HepG2 (cell line): ENCODE results near the gene TSG101. TPM values are rescaled to one million over a fixed set of nuclear protein-coding genes. Genes with fewer than 3 reads are reported as not detected.

Experiments
- ATAC-seq: fragments of 200-7000 bp; cut with Tn5 transposase; 3 replicates; pipeline ENCODE4 v1.9.1; 2020; ENCODE audit warnings: mild to moderate bottlenecking, moderate library complexity
- BruUV-seq: library from RNA; stranded (reverse); fragments of 400-500 nt; replicated peaks from 2 replicates; lab custom pipeline; 2021; lab: Mats Ljungman, UMichigan
- CTCF ChIA-PET: fragments of 300-600 bp; formaldehyde crosslinking; extraction: SDS; loops from one replicate; lab custom pipeline; 2021; ENCODE audit warnings: low total read pairs, inconsistent platforms, low intra/inter-chr PET ratio; lab: Yijun Ruan, JAX
- POLR2A ChIA-PET: fragments of 350-600 bp; sonication (Branson Sonifier 250); formaldehyde crosslinking; loops from one replicate; lab custom pipeline; 2020; ENCODE audit warnings: antibody characterized with exemption, inconsistent platforms; lab: Yijun Ruan, JAX
- DNase-seq: peaks from one replicate; pipeline ENCODE4 v3.0.0-alpha.2; 2015; ENCODE audit warnings: low spot score
- FAIRE-seq: peaks from 3 replicates; lab custom pipeline; 2011; peaks lifted over from hg19 to GRCh38; lab: Jason Lieb, UNC
- H2AFZ ChIP-seq: one replicate; pipeline ENCODE4 v1.6.1; 2011; ENCODE audit warnings: low read length, inconsistent platforms
- H3K27ac ChIP-seq: fragments of 300-600 bp; 3 replicates; pipeline ENCODE4 v1.8.0; 2011; ENCODE audit warnings: mixed run types, mild to moderate bottlenecking, mixed read lengths, low read length, inconsistent platforms; ENCODE audit not compliant: insufficient read depth; ENCODE audit errors: extremely low read length
- H3K27me3 ChIP-seq, 2 experiments: fragments of 200-600 bp in 1 of 2; 2 replicates in 1 of 2; 3 replicates in 1 of 2; pipeline versions ENCODE4 v1.6.0 to v1.8.0; 2011; ENCODE audit warnings: low read length in 2 of 2, mild to moderate bottlenecking in 2 of 2, moderate library complexity in 2 of 2, inconsistent platforms in 1 of 2; ENCODE audit not compliant: insufficient read depth in 2 of 2, control insufficient read depth in 1 of 2
- H3K36me3 ChIP-seq, 2 experiments: fragments of 200-600 bp in 1 of 2; replicated peaks in 1 of 2; 2 replicates in 1 of 2; 3 replicates in 1 of 2; pipeline versions ENCODE4 v1.5.1 to v1.8.0; 2011; ENCODE audit warnings: low read length in 2 of 2, inconsistent platforms in 1 of 2; ENCODE audit not compliant: insufficient read depth in 2 of 2, control insufficient read depth in 1 of 2
- H3K4me1 ChIP-seq: 2 replicates; pipeline ENCODE4 v1.5.1; 2012; ENCODE audit warnings: low read length, inconsistent platforms; ENCODE audit not compliant: insufficient read depth
- H3K4me2 ChIP-seq: 2 replicates; pipeline ENCODE4 v1.6.0; 2011; ENCODE audit warnings: low read depth, low read length, inconsistent platforms
- H3K4me3 ChIP-seq, 3 experiments: fragments of 200-600 bp in 1 of 3; sonication (generic), shearing (Covaris generic) in 1 of 3; replicated peaks in 1 of 3; 2 replicates each; pipeline ENCODE4 v1.5.1; 2011 to 2016; ENCODE audit warnings: low read length in 3 of 3, inconsistent platforms in 2 of 3, low read depth in 2 of 3, mild to moderate bottlenecking in 2 of 3, control low read depth in 1 of 3, mixed read lengths in 1 of 3; ENCODE audit not compliant: insufficient read depth in 1 of 3
- H3K79me2 ChIP-seq: one replicate; pipeline ENCODE4 v1.6.1; 2011; ENCODE audit warnings: low read length, inconsistent platforms; ENCODE audit not compliant: insufficient read depth
- H3K9ac ChIP-seq: 2 replicates; pipeline ENCODE4 v1.6.0; 2011; ENCODE audit warnings: mild to moderate bottlenecking, low read depth, low read length, inconsistent platforms; ENCODE audit not compliant: insufficient read depth
- H3K9me3 ChIP-seq: 2 replicates; pipeline ENCODE4 v1.5.1; 2012; ENCODE audit warnings: mild to moderate bottlenecking, low read length
- H4K20me1 ChIP-seq: 2 replicates; pipeline ENCODE4 v1.6.0; 2011; ENCODE audit warnings: inconsistent platforms, mild to moderate bottlenecking, low read length, moderate library complexity; ENCODE audit not compliant: insufficient read depth
- FOXA3 ChIP-seq: IDR thresholded peaks from 2 replicates; pipeline ENCODE4 v1.6.1; 2016; ENCODE audit warnings: missing genetic modification reagents, missing compliant biosample characterization
- RFX1 ChIP-seq: fragments of 450-650 bp; IDR thresholded peaks from 2 replicates; pipeline ENCODE4 v1.6.1; 2017
- SKI ChIP-seq: fragments of 450-650 bp; IDR thresholded peaks from one replicate; pipeline ENCODE4 v1.6.1; 2018; ENCODE audit warnings: mild to moderate bottlenecking; ENCODE audit not compliant: partially characterized antibody
- ZBTB3 ChIP-seq: sonication (generic); formaldehyde crosslinking; IDR thresholded peaks from 2 replicates; pipeline ENCODE4 v1.4.0; 2020; ENCODE audit warnings: low read depth, mild to moderate bottlenecking, moderate library complexity, missing genetic modification reagents, borderline replicate concordance
- ZNF24 ChIP-seq: fragments of 450-650 bp; IDR thresholded peaks from 2 replicates; pipeline ENCODE4 v1.6.1; 2017; ENCODE audit warnings: antibody characterized with exemption, mild to moderate bottlenecking
- ZNF3 ChIP-seq: IDR thresholded peaks from 2 replicates; pipeline ENCODE4 v1.7.0; 2017; ENCODE audit warnings: inconsistent platforms
- WGBS: methylation state at CpG from one replicate; pipeline ENCODE4 v1.1.6; 2017; ENCODE audit warnings: low lambda C conversion rate; 5-methylcytosine and 5-hydroxymethylcytosine counted together
- in situ Hi-C: cut with HindIII; loops from 2 replicates; pipeline ENCODE4 v1.10.0; 2017; ENCODE audit warnings: low pct_unique_long_range_greater_than_20kb; ENCODE audit not compliant: extremely low pct_ligation_motif_present
- intact Hi-C: fragments of 100-400 bp; cut with micrococcal nuclease; formaldehyde crosslinking; loops from one replicate; pipeline ENCODE4 v1.10.0; 2022; ENCODE audit not compliant: unreplicated experiment
- polyA plus RNA-seq, 8 experiments: library from polyadenylated mRNA; depleted of rRNA in 3 of 8; stranded (reverse) in 7 of 8; unstranded in 1 of 8; fragments of >200 nt; fragmentation: Illumina TruSeq in 4 of 8; extraction: Trizol in 4 of 8; gene quantifications; 2 replicates each; pipeline versions ENCODE4 v1.2.1 to v1.2.3, GENCODE V29; 2011 to 2016; ENCODE audit warnings: low read depth in 4 of 8, missing spikeins in 1 of 8, mixed read lengths in 1 of 8; ENCODE audit not compliant: insufficient read depth in 1 of 8
- total RNA-seq, 5 experiments: library from RNA; depleted of rRNA; stranded (reverse); fragments of >200 nt; fragmentation: Illumina TruSeq; extraction: Trizol; gene quantifications; 2 replicates each; pipeline ENCODE4 v1.2.3, GENCODE V29; 2016; ENCODE audit warnings: low read depth in 1 of 5
- TF ChIP-seq, protein P1 (sequence below): sonication (generic); formaldehyde crosslinking; IDR thresholded peaks from 2 replicates; pipeline ENCODE4 v1.4.0; 2020; ENCODE audit warnings: missing genetic modification reagents, borderline replicate concordance
- TF ChIP-seq, protein P2 (sequence below): sonication (generic); formaldehyde crosslinking; conservative IDR thresholded peaks from 2 replicates; pipeline ENCODE4 v1.4.0; 2020; ENCODE audit warnings: missing genetic modification reagents
- TF ChIP-seq, protein P3 (sequence below): IDR thresholded peaks from 2 replicates; pipeline ENCODE4 v1.4.0; 2020; ENCODE audit warnings: mild to moderate bottlenecking, missing genetic modification reagents
- TF ChIP-seq, protein P4 (sequence below): sonication (generic); formaldehyde crosslinking; IDR thresholded peaks from 2 replicates; pipeline ENCODE4 v1.5.1; 2020; ENCODE audit warnings: mild to moderate bottlenecking, missing genetic modification reagents

TSG101 gene
- total and polyA plus RNA-seq, 2 of the 13 experiments (the other 11 are each of a cell fraction or from before 2014, with no cell fraction given), result 69.3 to 206 TPM

DNA sequence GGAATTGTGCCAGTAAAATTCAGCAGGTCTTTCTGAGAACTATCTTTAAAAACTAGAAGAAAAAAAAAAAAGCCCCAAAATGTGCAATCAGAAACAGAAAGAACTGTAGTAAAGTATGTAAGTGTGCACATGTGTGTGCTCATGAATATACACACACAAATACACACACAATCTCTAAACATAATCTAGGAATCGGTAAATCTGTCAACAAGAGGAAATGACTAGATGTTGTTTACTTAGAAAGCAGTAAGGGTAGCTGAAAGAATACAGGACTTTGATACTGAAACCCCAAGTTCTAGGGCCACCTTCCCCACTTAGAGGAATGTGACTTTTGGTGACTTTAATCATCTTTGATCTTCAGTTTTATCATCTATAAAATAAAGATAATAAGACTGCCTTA, 48.6 kb upstream of the TSG101 start:
- FAIRE-seq, result no peak
- ATAC-seq, result no peak
- in situ Hi-C loops, result no loop called here
- H4K20me1 ChIP-seq, result no peaks in the 10 kb centered on the region
- no peaks in the 10 kb centered on the region for H3K79me2 ChIP-seq
- H3K4me1 ChIP-seq, result peaks cover 64% of the 10 kb centered on the region
- CTCF ChIA-PET, result no interaction called here
- H3K9me3 ChIP-seq, result no peaks in the 10 kb centered on the region
- WGBS, result 13% methylated on average over 1 of the region's 1 CpG
- H3K4me3 ChIP-seq, result no peak overlapping the region
- no peak overlapping the region for H2AFZ ChIP-seq
- H3K27ac ChIP-seq, result no peak overlapping the region
- peaks cover under 1 to 5% of the 10 kb centered on the region in 2 experiments; a peak in 4 of 5 replicates for H3K36me3 ChIP-seq
- no peak overlapping the region for H3K4me2 ChIP-seq
- no TSS peak for BruUV-seq
- DNase-seq, result no peak
- H3K27me3 ChIP-seq, result no peaks in the 10 kb centered on the region
- H3K9ac ChIP-seq, result no peak overlapping the region
- intact Hi-C loops, result no loop called here
- POLR2A ChIA-PET, result no interaction called here
- TF ChIP-seq, protein P1, sequence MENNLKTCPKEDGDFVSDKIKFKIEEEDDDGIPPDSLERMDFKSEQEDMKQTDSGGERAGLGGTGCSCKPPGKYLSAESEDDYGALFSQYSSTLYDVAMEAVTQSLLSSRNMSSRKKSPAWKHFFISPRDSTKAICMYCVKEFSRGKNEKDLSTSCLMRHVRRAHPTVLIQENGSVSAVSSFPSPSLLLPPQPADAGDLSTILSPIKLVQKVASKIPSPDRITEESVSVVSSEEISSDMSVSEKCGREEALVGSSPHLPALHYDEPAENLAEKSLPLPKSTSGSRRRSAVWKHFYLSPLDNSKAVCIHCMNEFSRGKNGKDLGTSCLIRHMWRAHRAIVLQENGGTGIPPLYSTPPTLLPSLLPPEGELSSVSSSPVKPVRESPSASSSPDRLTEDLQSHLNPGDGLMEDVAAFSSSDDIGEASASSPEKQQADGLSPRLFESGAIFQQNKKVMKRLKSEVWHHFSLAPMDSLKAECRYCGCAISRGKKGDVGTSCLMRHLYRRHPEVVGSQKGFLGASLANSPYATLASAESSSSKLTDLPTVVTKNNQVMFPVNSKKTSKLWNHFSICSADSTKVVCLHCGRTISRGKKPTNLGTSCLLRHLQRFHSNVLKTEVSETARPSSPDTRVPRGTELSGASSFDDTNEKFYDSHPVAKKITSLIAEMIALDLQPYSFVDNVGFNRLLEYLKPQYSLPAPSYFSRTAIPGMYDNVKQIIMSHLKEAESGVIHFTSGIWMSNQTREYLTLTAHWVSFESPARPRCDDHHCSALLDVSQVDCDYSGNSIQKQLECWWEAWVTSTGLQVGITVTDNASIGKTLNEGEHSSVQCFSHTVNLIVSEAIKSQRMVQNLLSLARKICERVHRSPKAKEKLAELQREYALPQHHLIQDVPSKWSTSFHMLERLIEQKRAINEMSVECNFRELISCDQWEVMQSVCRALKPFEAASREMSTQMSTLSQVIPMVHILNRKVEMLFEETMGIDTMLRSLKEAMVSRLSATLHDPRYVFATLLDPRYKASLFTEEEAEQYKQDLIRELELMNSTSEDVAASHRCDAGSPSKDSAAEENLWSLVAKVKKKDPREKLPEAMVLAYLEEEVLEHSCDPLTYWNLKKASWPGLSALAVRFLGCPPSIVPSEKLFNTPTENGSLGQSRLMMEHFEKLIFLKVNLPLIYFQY (CRISPR knock-in tag), result no peak
- TF ChIP-seq FOXA3 (CRISPR knock-in tag) (peak; percentile 65), RFX1 (no peak), ZNF24 (no peak), SKI (no peak), ZBTB3 (CRISPR knock-in tag) (no peak), ZNF3 (CRISPR knock-in tag) (no peak)
- TF ChIP-seq, protein P2, sequence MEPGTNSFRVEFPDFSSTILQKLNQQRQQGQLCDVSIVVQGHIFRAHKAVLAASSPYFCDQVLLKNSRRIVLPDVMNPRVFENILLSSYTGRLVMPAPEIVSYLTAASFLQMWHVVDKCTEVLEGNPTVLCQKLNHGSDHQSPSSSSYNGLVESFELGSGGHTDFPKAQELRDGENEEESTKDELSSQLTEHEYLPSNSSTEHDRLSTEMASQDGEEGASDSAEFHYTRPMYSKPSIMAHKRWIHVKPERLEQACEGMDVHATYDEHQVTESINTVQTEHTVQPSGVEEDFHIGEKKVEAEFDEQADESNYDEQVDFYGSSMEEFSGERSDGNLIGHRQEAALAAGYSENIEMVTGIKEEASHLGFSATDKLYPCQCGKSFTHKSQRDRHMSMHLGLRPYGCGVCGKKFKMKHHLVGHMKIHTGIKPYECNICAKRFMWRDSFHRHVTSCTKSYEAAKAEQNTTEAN, result 0 out of 2 replicates have a peak, but pooled peaks have one; percentile 18
- TF ChIP-seq, protein P3, sequence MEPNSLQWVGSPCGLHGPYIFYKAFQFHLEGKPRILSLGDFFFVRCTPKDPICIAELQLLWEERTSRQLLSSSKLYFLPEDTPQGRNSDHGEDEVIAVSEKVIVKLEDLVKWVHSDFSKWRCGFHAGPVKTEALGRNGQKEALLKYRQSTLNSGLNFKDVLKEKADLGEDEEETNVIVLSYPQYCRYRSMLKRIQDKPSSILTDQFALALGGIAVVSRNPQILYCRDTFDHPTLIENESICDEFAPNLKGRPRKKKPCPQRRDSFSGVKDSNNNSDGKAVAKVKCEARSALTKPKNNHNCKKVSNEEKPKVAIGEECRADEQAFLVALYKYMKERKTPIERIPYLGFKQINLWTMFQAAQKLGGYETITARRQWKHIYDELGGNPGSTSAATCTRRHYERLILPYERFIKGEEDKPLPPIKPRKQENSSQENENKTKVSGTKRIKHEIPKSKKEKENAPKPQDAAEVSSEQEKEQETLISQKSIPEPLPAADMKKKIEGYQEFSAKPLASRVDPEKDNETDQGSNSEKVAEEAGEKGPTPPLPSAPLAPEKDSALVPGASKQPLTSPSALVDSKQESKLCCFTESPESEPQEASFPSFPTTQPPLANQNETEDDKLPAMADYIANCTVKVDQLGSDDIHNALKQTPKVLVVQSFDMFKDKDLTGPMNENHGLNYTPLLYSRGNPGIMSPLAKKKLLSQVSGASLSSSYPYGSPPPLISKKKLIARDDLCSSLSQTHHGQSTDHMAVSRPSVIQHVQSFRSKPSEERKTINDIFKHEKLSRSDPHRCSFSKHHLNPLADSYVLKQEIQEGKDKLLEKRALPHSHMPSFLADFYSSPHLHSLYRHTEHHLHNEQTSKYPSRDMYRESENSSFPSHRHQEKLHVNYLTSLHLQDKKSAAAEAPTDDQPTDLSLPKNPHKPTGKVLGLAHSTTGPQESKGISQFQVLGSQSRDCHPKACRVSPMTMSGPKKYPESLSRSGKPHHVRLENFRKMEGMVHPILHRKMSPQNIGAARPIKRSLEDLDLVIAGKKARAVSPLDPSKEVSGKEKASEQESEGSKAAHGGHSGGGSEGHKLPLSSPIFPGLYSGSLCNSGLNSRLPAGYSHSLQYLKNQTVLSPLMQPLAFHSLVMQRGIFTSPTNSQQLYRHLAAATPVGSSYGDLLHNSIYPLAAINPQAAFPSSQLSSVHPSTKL (CRISPR knock-in tag), result 0 out of 2 replicates have a peak, but pooled peaks have one; percentile 14
- TF ChIP-seq, protein P4, sequence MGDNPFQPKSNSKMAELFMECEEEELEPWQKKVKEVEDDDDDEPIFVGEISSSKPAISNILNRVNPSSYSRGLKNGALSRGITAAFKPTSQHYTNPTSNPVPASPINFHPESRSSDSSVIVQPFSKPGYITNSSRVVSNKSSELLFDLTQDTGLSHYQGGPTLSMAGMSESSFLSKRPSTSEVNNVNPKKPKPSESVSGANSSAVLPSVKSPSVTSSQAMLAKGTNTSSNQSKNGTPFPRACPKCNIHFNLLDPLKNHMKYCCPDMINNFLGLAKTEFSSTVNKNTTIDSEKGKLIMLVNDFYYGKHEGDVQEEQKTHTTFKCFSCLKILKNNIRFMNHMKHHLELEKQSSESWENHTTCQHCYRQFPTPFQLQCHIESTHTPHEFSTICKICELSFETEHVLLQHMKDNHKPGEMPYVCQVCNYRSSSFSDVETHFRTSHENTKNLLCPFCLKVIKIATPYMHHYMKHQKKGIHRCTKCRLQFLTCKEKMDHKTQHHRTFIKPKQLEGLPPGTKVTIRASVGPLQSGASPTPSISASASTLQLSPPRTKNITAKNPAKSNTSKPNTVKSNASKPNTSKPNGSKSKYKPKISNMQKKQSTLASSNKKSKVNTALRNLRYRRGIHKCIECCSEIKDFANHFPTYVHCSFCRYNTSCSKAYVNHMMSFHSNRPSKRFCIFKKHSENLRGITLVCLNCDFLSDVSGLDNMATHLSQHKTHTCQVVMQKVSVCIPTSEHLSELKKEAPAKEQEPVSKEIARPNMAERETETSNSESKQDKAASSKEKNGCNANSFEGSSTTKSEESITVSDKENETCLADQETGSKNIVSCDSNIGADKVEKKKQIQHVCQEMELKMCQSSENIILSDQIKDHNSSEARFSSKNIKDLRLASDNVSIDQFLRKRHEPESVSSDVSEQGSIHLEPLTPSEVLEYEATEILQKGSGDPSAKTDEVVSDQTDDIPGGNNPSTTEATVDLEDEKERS, result no peak
